ENCODE results near the gene RABGAP1L.
"Not testable (repeated sequence)": the region's sequence is repeated elsewhere in the genome, so short reads cannot be mapped to it uniquely, and the experiment has no call there.

RABGAP1L gene

GRCh38 chr1:174519844-174520243 is 360.5 kb downstream of the RABGAP1L start:
- TF ChIP-seq CTCF (conservative IDR thresholded peaks at IDR 0.05; ENCODE audit: low read depth, low read length) = no peak
- H3K27ac ChIP-seq = no peak overlapping the region

GRCh38 chr1:174531751-174532150 is 372.4 kb downstream of the RABGAP1L start:
- Histone ChIP-seq H3K36me3 (ENCODE audit: insufficient read depth) (no peaks in the 10 kb centered on the region), H3K4me3 (IDR thresholded peaks at IDR 0.05; ENCODE audit: insufficient read depth, low read depth, low read length) (no peak overlapping the region), H3K79me2 (ENCODE audit: insufficient read depth, low read depth) (no peaks in the 10 kb centered on the region), H2AFZ (ENCODE audit: low read depth) (no peak overlapping the region), H3K4me2 (no peak overlapping the region), H3K27ac (no peak overlapping the region), H3K9ac (no peak overlapping the region), H4K20me1 (ENCODE audit: insufficient read depth) (no peaks in the 10 kb centered on the region), H3K4me1 (ENCODE audit: low read depth, poor library complexity, severe bottlenecking) (no peaks in the 10 kb centered on the region), H3K27me3 (ENCODE audit: insufficient read depth, low read depth) (no peaks in the 10 kb centered on the region)
- no peak for TF ChIP-seq CTCF (conservative IDR thresholded peaks at IDR 0.05; ENCODE audit: low read depth, low read length)

More at GRCh38 chr1:174519844-174520243, 360.5 kb downstream of the RABGAP1L start:
- Histone ChIP-seq H4K20me1 (ENCODE audit: insufficient read depth) (no peaks in the 10 kb centered on the region), H3K79me2 (ENCODE audit: insufficient read depth, low read depth) (no peaks in the 10 kb centered on the region), H3K9ac (no peak overlapping the region), H2AFZ (ENCODE audit: low read depth) (no peak overlapping the region), H3K4me3 (IDR thresholded peaks at IDR 0.05; ENCODE audit: insufficient read depth, low read depth, low read length) (no peak overlapping the region), H3K27me3 (ENCODE audit: insufficient read depth, low read depth) (no peaks in the 10 kb centered on the region), H3K36me3 (ENCODE audit: insufficient read depth) (no peaks in the 10 kb centered on the region), H3K4me2 (no peak overlapping the region), H3K4me1 (ENCODE audit: low read depth, poor library complexity, severe bottlenecking) (no peaks in the 10 kb centered on the region)

- Histone ChIP-seq H3K4me1 (ENCODE audit: low read depth, poor library complexity, severe bottlenecking) (no peaks in the 10 kb centered on the region), H4K20me1 (ENCODE audit: insufficient read depth) (no peaks in the 10 kb centered on the region), H3K9ac (no peak overlapping the region), H3K27ac (no peak overlapping the region), H3K27me3 (ENCODE audit: insufficient read depth, low read depth) (no peaks in the 10 kb centered on the region), H3K4me2 (no peak overlapping the region), H2AFZ (ENCODE audit: low read depth) (no peak overlapping the region), H3K4me3 (IDR thresholded peaks at IDR 0.05; ENCODE audit: insufficient read depth, low read depth, low read length) (no peak overlapping the region), H3K36me3 (ENCODE audit: insufficient read depth) (no peaks in the 10 kb centered on the region; the same call in 1 of the 2 replicates), H3K79me2 (ENCODE audit: insufficient read depth, low read depth) (no peaks in the 10 kb centered on the region)
- no peak for TF ChIP-seq CTCF (conservative IDR thresholded peaks at IDR 0.05; ENCODE audit: low read depth, low read length)
These were observed 375.5 kb downstream of the RABGAP1L start for GRCh38 chr1:174534789-174535188.

GRCh38 chr1:174535207-174535606 is 375.9 kb downstream of the RABGAP1L start:
- Histone ChIP-seq H3K27ac (no peak overlapping the region), H3K36me3 (ENCODE audit: insufficient read depth) (no peaks in the 10 kb centered on the region; the same call in 1 of the 2 replicates), H3K4me2 (no peak overlapping the region), H3K79me2 (ENCODE audit: insufficient read depth, low read depth) (no peaks in the 10 kb centered on the region), H3K4me1 (ENCODE audit: low read depth, poor library complexity, severe bottlenecking) (no peaks in the 10 kb centered on the region), H2AFZ (ENCODE audit: low read depth) (no peak overlapping the region), H4K20me1 (ENCODE audit: insufficient read depth) (no peaks in the 10 kb centered on the region), H3K27me3 (ENCODE audit: insufficient read depth, low read depth) (no peaks in the 10 kb centered on the region), H3K9ac (no peak overlapping the region), H3K4me3 (IDR thresholded peaks at IDR 0.05; ENCODE audit: insufficient read depth, low read depth, low read length) (no peak overlapping the region)
- no peak for TF ChIP-seq CTCF (conservative IDR thresholded peaks at IDR 0.05; ENCODE audit: low read depth, low read length)

- not testable (repeated sequence) for H3K27ac ChIP-seq
These were observed 384.1 kb downstream of the RABGAP1L start for GRCh38 chr1:174543421-174543820.

More at GRCh38 chr1:174543421-174543820, 384.1 kb downstream of the RABGAP1L start:
- not testable (repeated sequence) for H3K27me3 ChIP-seq (ENCODE audit: insufficient read depth, low read depth); H3K4me3 ChIP-seq (IDR thresholded peaks at IDR 0.05; ENCODE audit: insufficient read depth, low read depth, low read length); H3K4me1 ChIP-seq (ENCODE audit: low read depth, poor library complexity, severe bottlenecking); H2AFZ ChIP-seq (ENCODE audit: low read depth); H3K4me2 ChIP-seq; H3K9ac ChIP-seq; H3K79me2 ChIP-seq (ENCODE audit: insufficient read depth, low read depth); H4K20me1 ChIP-seq (ENCODE audit: insufficient read depth); H3K36me3 ChIP-seq (ENCODE audit: insufficient read depth)
